ENCODE measurements around the gene CDKL5. TPM values are rescaled to one million over a fixed set of nuclear protein-coding genes. Genes with fewer than 3 reads are reported as not detected.
A peak's percentile ranks its signal among the peaks of the same experiment; 100 is the strongest.

CDKL5 gene
- total RNA-seq, 1 donor from 2014 or later, result 16.3 TPM

DNA sequence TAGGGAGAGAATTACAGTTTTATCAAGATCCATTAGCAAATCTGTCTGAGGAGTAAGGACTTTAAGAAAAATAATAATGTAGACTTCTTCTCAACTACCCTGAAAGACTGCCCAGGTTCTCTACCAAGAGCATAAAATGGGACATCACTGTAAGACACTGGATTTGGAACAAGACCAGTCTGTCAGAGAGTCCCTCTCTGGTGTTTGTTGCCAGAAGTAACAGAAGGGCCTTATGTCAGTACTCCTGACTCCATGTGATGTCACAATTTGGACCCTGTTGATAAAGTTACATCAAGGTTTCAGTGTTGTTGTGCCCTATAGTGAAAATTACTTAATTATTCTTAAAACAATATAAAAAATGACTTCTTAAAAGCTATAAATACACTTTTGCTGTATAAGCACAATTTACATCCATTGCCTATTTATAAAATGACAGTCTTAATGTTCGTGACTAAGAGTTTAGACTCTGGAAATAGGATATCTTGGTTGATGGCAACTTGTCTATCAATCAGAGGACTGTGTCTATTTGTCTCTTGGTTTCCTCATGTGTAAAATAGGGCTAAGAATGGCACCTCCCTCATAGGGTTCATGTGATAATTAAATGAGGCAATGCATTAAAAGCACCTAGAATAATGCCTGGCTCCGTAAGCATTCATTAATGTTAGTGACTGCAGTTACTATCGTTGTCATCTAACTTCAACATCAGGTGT is 188.7 kb downstream of the CDKL5 start:
- Mint-ChIP-seq H3K36me3 (peaks cover 13% of the 10 kb centered on the region), H3K9me3 (peaks cover 25% of the 10 kb centered on the region), H3K27me3 (ENCODE audit: low read depth) (no peaks in the 10 kb centered on the region), H3K4me3 (no peak overlapping the region), H3K4me1 (peaks cover 14% of the 10 kb centered on the region), H3K27ac (no peak overlapping the region)
- no peak for DNase-seq (ENCODE audit: low spot score in 2 of 2, unreplicated experiment in 2 of 2)
- TF ChIP-seq, protein P1, sequence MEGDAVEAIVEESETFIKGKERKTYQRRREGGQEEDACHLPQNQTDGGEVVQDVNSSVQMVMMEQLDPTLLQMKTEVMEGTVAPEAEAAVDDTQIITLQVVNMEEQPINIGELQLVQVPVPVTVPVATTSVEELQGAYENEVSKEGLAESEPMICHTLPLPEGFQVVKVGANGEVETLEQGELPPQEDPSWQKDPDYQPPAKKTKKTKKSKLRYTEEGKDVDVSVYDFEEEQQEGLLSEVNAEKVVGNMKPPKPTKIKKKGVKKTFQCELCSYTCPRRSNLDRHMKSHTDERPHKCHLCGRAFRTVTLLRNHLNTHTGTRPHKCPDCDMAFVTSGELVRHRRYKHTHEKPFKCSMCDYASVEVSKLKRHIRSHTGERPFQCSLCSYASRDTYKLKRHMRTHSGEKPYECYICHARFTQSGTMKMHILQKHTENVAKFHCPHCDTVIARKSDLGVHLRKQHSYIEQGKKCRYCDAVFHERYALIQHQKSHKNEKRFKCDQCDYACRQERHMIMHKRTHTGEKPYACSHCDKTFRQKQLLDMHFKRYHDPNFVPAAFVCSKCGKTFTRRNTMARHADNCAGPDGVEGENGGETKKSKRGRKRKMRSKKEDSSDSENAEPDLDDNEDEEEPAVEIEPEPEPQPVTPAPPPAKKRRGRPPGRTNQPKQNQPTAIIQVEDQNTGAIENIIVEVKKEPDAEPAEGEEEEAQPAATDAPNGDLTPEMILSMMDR (IDR thresholded peaks at IDR 0.05; ENCODE audit: unreplicated experiment), result no peak

DNA sequence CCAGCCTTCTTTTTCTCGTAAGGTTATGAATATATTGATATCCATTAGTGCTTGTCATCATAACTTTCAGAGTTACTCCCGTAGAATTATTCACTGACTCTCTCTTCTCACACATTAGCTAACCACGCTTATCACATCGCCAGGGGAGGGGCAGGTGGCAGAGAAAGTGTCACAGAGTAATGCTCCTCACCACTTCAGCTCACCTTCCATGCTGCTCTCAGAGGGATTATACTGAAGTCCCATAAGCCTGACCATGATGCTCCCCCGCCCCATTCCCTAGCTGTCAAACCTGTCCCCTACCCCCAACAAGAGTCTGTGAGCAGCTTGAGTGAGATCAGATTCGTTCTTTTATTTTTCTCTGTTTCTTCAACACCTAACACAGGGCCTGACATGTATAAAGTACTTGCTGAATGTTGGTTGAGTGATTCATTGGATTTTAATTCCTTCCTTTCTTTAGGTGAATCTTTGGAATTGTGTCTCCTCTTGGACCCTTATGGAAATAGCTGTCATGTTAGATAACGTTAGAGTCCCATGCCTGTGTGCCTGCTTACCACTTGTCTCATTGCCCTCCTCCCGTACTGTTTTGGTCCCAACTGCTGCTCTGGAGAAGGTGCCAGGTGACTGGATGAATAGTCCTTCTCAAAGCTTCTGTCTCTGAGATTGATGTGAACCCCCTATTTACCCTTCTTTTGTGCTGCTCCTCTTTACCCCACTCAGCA is 191.4 kb downstream of the CDKL5 start:
- TF ChIP-seq, protein P1 (IDR thresholded peaks at IDR 0.05; ENCODE audit: unreplicated experiment), result no peak
- no peak for DNase-seq (ENCODE audit: low spot score in 2 of 2, unreplicated experiment in 2 of 2)
- Mint-ChIP-seq H3K27me3 (ENCODE audit: low read depth) (no peaks in the 10 kb centered on the region), H3K9me3 (peaks cover 26% of the 10 kb centered on the region), H3K27ac (peak overlapping the region; percentile 58), H3K4me1 (peaks cover 26% of the 10 kb centered on the region), H3K36me3 (peaks cover 4% of the 10 kb centered on the region), H3K4me3 (no peak overlapping the region)

- no peaks in the 10 kb centered on the region for H3K27me3 Mint-ChIP-seq (ENCODE audit: low read depth)
- H3K4me3 Mint-ChIP-seq, result no peak overlapping the region
- TF ChIP-seq, protein P1 (IDR thresholded peaks at IDR 0.05; ENCODE audit: unreplicated experiment), result no peak
- H3K36me3 Mint-ChIP-seq, result peaks cover 4% of the 10 kb centered on the region
- H3K27ac Mint-ChIP-seq, result peak overlapping the region; percentile 58
- peaks cover 27% of the 10 kb centered on the region for H3K9me3 Mint-ChIP-seq
- DNase-seq (ENCODE audit: low spot score in 2 of 2, unreplicated experiment in 2 of 2), result no peak
- peaks cover 26% of the 10 kb centered on the region for H3K4me1 Mint-ChIP-seq
Measured at GRCh38 chrX:18617407-18617750, 192.0 kb downstream of the CDKL5 start.

DNA sequence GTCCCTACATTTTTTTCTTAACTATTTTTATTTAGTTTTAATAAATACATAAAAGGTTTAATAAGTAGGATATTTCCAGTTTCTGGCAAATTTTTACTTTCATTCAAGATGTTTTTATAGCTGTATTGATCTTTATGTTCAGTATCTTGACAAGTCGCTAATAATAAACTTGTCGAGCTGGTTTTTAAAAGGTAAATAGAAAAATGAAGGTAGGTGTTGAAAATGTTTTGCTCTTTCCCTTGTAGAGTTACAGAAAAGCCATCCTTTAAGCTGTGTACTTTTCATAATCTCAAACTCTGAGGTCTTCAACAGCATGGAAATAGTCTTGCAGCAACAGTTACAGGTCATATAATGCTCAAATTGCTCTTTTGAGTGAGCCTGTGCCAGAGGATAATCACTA is 193.9 kb downstream of the CDKL5 start:
- H3K36me3 Mint-ChIP-seq, result no peaks in the 10 kb centered on the region
- H3K9me3 Mint-ChIP-seq, result peaks cover 23% of the 10 kb centered on the region
- peaks cover 26% of the 10 kb centered on the region for H3K4me1 Mint-ChIP-seq
- no peak overlapping the region for H3K4me3 Mint-ChIP-seq
- H3K27ac Mint-ChIP-seq, result peak overlapping the region; percentile 72
- DNase-seq (ENCODE audit: low spot score in 2 of 2, unreplicated experiment in 2 of 2), result no peak
- TF ChIP-seq, protein P1 (IDR thresholded peaks at IDR 0.05; ENCODE audit: unreplicated experiment), result no peak
- H3K27me3 Mint-ChIP-seq (ENCODE audit: low read depth), result no peaks in the 10 kb centered on the region

DNA sequence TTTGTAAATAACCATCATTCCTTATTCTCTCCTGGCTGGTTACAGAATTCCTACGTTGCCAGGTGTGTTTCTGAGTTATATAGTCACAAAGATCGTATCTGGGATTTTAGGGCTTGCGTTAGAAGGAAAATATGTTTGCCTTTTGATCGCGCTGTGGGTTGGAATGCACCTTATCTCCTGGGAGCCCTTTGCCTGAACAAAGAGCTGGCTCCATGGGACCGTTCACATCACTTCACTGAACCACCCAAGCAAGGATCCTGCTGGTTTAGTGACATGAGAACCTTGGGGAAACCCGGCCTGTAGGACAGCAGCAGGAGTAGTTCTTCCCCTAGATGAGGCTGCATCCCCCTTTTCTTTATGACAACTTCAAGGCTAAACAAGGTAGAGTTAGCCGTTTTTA is 194.9 kb downstream of the CDKL5 start:
- TF ChIP-seq, protein P1 (IDR thresholded peaks at IDR 0.05; ENCODE audit: unreplicated experiment), result no peak
- H3K9me3 Mint-ChIP-seq, result peaks cover 27% of the 10 kb centered on the region
- H3K27me3 Mint-ChIP-seq (ENCODE audit: low read depth), result no peaks in the 10 kb centered on the region
- H3K4me3 Mint-ChIP-seq, result no peak overlapping the region
- no peak for DNase-seq (ENCODE audit: low spot score in 2 of 2, unreplicated experiment in 2 of 2)
- H3K4me1 Mint-ChIP-seq, result peaks cover 26% of the 10 kb centered on the region
- H3K27ac Mint-ChIP-seq, result peak overlapping the region; percentile 75
- H3K36me3 Mint-ChIP-seq, result no peaks in the 10 kb centered on the region
